Left colon (tissue), 2 donors: ENCODE measurements around the gene TDRD3. TPM values are rescaled to one million over a fixed set of nuclear protein-coding genes. Genes with fewer than 3 reads are reported as not detected.
"Not testable (repeated sequence)": the region's sequence is repeated elsewhere in the genome, so short reads cannot be mapped to it uniquely, and the experiment has no call there.

Experiments
- ATAC-seq: fragments of 200-7000 bp; cut with Tn5 transposase; one replicate; pipeline ENCODE4 v1.9.1; 2020; ENCODE audit warnings: mild to moderate bottlenecking, moderate library complexity
- DNase-seq, 2 donors: peaks; one replicate each; pipeline ENCODE4 v3.0.0-alpha.2; 2020
- intact Hi-C, 2 donors: fragments of 100-400 bp; cut with DNase I in 1 of 2; cut with micrococcal nuclease in 1 of 2; formaldehyde crosslinking; loops; one replicate each; pipeline versions ENCODE4 v1.11.2 to v1.14.0; 2022; cut with DNase I, micrococcal nuclease
- total RNA-seq, 2 donors: library from RNA; stranded (reverse); fragmentation: NEBNext Ultra II Directional; extraction: Animal tissue kit (Norgen Biotek cat#: 25700); gene quantifications; one replicate each; pipeline ENCODE4 v1.2.1, GENCODE V29; 2021
- donor health status: DM: no; HTN: no; CAD: no.
- donor health status: DM: yes; HTN: yes; CAD: no.

Gene TDRD3
- total RNA-seq, 2 donors from 2014 or later, result 31.0 to 31.9 TPM

GRCh38 chr13:60395971-60396782 is 843 bp upstream of the TDRD3 start:
- ATAC-seq (peak; percentile 85), DNase-seq (peak; percentile 91 to 93)
- intact Hi-C loops, result no loop called here

- ATAC-seq, result peak; percentile 27
- intact Hi-C loops, result no loop called here
- DNase-seq, result peak; percentile 52 to 75
These were observed 821 bp downstream of the TDRD3 start for GRCh38 chr13:60397704-60398378.

- DNase-seq, result no peak
These were observed 1.4 kb downstream of the TDRD3 start for GRCh38 chr13:60398379-60398891.

GRCh38 chr13:60398907-60399589 is 2.0 kb downstream of the TDRD3 start:
- intact Hi-C loops, result no loop called here
- peak; percentile 22 for ATAC-seq
- DNase-seq, result peak in 1 of 2 donors; percentile 28

More at GRCh38 chr13:60398379-60398891, 1.4 kb downstream of the TDRD3 start:
- no peak for ATAC-seq
- intact Hi-C loops, result no loop called here

- DNase-seq (no peak), ATAC-seq (peak; percentile 46)
- intact Hi-C loops, result no loop called here
These were observed 5.0 kb downstream of the TDRD3 start for GRCh38 chr13:60402022-60402421.

- DNase-seq, result no peak
- no peak for ATAC-seq
- intact Hi-C loops, result no loop called here
These were observed 10.1 kb downstream of the TDRD3 start for GRCh38 chr13:60407095-60407494.

- ATAC-seq, DNase-seq, intact Hi-C loops: not testable (repeated sequence)
These were observed 10.8 kb downstream of the TDRD3 start for GRCh38 chr13:60407852-60408251.

GRCh38 chr13:60409574-60410292 is 12.7 kb downstream of the TDRD3 start:
- ATAC-seq, result peak; percentile 31
- intact Hi-C loops, DNase-seq: not testable (repeated sequence)

- intact Hi-C loops, result no loop called here
- no peak for DNase-seq
These were observed 13.3 kb downstream of the TDRD3 start for GRCh38 chr13:60410299-60410698.

GRCh38 chr13:60411464-60411863 is 14.4 kb downstream of the TDRD3 start:
- no peak for ATAC-seq
- no peak for DNase-seq
- intact Hi-C loops, result no loop called here

More at GRCh38 chr13:60410299-60410698, 13.3 kb downstream of the TDRD3 start:
- ATAC-seq, result no peak

- no peak for ATAC-seq
- intact Hi-C loops, result no loop called here
- DNase-seq, result no peak
These were observed 15.0 kb downstream of the TDRD3 start for GRCh38 chr13:60411983-60412382.

- peak; percentile 43 for ATAC-seq
- no peak for DNase-seq
- intact Hi-C loops, result no loop called here
These were observed 16.0 kb downstream of the TDRD3 start for GRCh38 chr13:60412909-60413616.

GRCh38 chr13:60414177-60414576 is 17.2 kb downstream of the TDRD3 start:
- no peak for DNase-seq
- no peak for ATAC-seq
- intact Hi-C loops, result no loop called here

- ATAC-seq, result no peak
These were observed 20.7 kb downstream of the TDRD3 start for GRCh38 chr13:60417734-60418133.

GRCh38 chr13:60418954-60419353 is 21.9 kb downstream of the TDRD3 start:
- ATAC-seq (peak; percentile 93), DNase-seq (no peak)
- intact Hi-C loops, result no loop called here

More at GRCh38 chr13:60417734-60418133, 20.7 kb downstream of the TDRD3 start:
- no peak for DNase-seq
- intact Hi-C loops, result no loop called here

GRCh38 chr13:60425332-60425731 is 28.3 kb downstream of the TDRD3 start:
- DNase-seq, result no peak
- ATAC-seq, result peak; percentile 95
- intact Hi-C loops, result loop anchor here in 1 of 2 donors (10.0 kb wide), 1 partner anchor 81 kb away; no protein-coding TSS in a partner anchor

GRCh38 chr13:60426075-60426474 is 29.1 kb downstream of the TDRD3 start:
- DNase-seq (no peak), ATAC-seq (no peak)
- intact Hi-C loops, result loop anchor here in 1 of 2 donors (10.0 kb wide), 1 partner anchor 81 kb away; no protein-coding TSS in a partner anchor

GRCh38 chr13:60427285-60427684 is 30.3 kb downstream of the TDRD3 start:
- intact Hi-C loops, result loop anchor here in 1 of 2 donors (10.0 kb wide), 1 partner anchor 82 kb away; no protein-coding TSS in a partner anchor
- DNase-seq (no peak), ATAC-seq (no peak)
